ENCODE measurements around the gene EXOC8. TPM values are rescaled to one million over a fixed set of nuclear protein-coding genes. Genes with fewer than 3 reads are reported as not detected.

The EXOC8 gene
- total RNA-seq, 1 experiment from 2014 or later, result 12.7 TPM

DNA sequence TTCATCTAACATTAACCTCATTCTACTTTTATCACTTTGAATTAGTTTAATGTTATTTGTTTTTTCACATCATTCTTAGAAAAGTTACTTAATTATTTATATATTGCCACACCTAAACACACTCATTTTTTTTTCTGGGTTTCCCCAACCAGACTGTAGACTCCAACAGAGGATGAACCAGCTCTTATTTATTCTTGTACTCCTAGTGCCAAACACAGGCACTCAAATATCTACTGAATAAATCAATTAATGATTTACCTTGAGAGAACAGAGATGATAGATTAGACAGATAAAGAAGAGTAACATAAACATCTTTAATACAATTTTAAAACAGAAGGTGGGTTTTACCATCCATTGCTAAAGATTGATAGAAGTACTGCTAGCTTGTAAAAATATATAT, 48.8 kb upstream of the EXOC8 start:
- Histone ChIP-seq H3K36me3 (ENCODE audit: control insufficient read depth in 1 of 2, insufficient read depth in 2 of 2, low read length in 2 of 2) (no peaks in the 10 kb centered on the region; a peak in 1 of 4 replicates), H3K9me2 (ENCODE audit: insufficient read depth) (no peaks in the 10 kb centered on the region), H3K27ac (ENCODE audit: low read depth, low read length) (no peak overlapping the region), H3K4me3 (replicated peaks in 1 of 2; ENCODE audit: low read depth in 1 of 2, low read length in 2 of 2) (no peak overlapping the region), H4K20me1 (ENCODE audit: insufficient read depth) (peaks cover 28% of the 10 kb centered on the region), H3K9me3 (ENCODE audit: control insufficient read depth in 1 of 2, insufficient read depth in 1 of 2, low read depth in 1 of 2, low read length in 2 of 2) (no peaks in the 10 kb centered on the region), H2AFZ (ENCODE audit: low read depth, low read length, poor library complexity, severe bottlenecking) (no peak overlapping the region), H3K79me2 (ENCODE audit: insufficient read depth, low read length) (peaks cover 98% of the 10 kb centered on the region), H3K4me1 (ENCODE audit: control insufficient read depth in 1 of 2, insufficient read depth in 2 of 2, low read length in 2 of 2) (peaks cover 23 to 56% of the 10 kb centered on the region in 2 experiments), H3K4me2 (ENCODE audit: low read length) (no peak overlapping the region), H3K27me3 (ENCODE audit: insufficient read depth, low read length) (no peaks in the 10 kb centered on the region), H3K9ac (ENCODE audit: low read length) (no peak overlapping the region)
- intact Hi-C loops (cut with micrococcal nuclease), result no loop called here
- TF ChIP-seq CBX3 (IDR thresholded peaks at IDR 0.05; ENCODE audit: low read depth), result no peak
- no peak for TF ChIP-seq ZBTB33 (IDR thresholded peaks at IDR 0.05; ENCODE audit: extremely low read depth, insufficient replicate concordance, low read length)
- TF ChIP-seq, protein P1, sequence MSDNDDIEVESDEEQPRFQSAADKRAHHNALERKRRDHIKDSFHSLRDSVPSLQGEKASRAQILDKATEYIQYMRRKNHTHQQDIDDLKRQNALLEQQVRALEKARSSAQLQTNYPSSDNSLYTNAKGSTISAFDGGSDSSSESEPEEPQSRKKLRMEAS (IDR thresholded peaks at IDR 0.05), result no peak
- no peak for TF ChIP-seq SP1 (IDR thresholded peaks at IDR 0.05; ENCODE audit: low read depth)
- no peak for TF ChIP-seq ELF1 (IDR thresholded peaks at IDR 0.05; ENCODE audit: borderline replicate concordance, low read depth)
- no peak for TF ChIP-seq EZH2 (IDR thresholded peaks at IDR 0.05)
- no peak for TF ChIP-seq SIN3A (IDR thresholded peaks at IDR 0.05; ENCODE audit: low read depth)
- no peak for TF ChIP-seq FOSL1 (IDR thresholded peaks at IDR 0.05; ENCODE audit: low read depth)
- TF ChIP-seq POLR2A (IDR thresholded peaks at IDR 0.05; ENCODE audit: borderline replicate concordance, extremely low read depth, insufficient read depth, insufficient read length), result no peak
- no peak for TF ChIP-seq ZFX (IDR thresholded peaks at IDR 0.05)
- TF ChIP-seq POLR2AphosphoS5 (IDR thresholded peaks at IDR 0.05; ENCODE audit: low read depth, low read length), result no peak
- no peak for TF ChIP-seq EZH2phosphoT487 (IDR thresholded peaks at IDR 0.05; ENCODE audit: borderline replicate concordance)
- no peak for TF ChIP-seq CEBPB (IDR thresholded peaks at IDR 0.05; ENCODE audit: low read depth)
- no peak for TF ChIP-seq YY1 (IDR thresholded peaks at IDR 0.05; ENCODE audit: extremely low read depth, insufficient replicate concordance, low read depth, low read length)
- no peak for TF ChIP-seq EGR1 (IDR thresholded peaks at IDR 0.05; ENCODE audit: low read depth)
- TF ChIP-seq ATF3 (IDR thresholded peaks at IDR 0.05), result no peak
- no peak for TF ChIP-seq RAD21 (IDR thresholded peaks at IDR 0.05; ENCODE audit: low read depth)
- no peak for TF ChIP-seq ZNF274 (IDR thresholded peaks at IDR 0.05; ENCODE audit: low read depth, low read length)
- TF ChIP-seq CTCF (IDR thresholded peaks at IDR 0.05 in 2 of 3, conservative IDR thresholded peaks at IDR 0.05 in 1 of 3; ENCODE audit: borderline replicate concordance in 1 of 3, insufficient read depth in 1 of 3, low read depth in 2 of 3, low read length in 2 of 3), result no peak
- no peak for TF ChIP-seq REST (IDR thresholded peaks at IDR 0.05; ENCODE audit: low read depth)
- ATAC-seq, result no peak
- RAD21 ChIA-PET (ENCODE audit: low non-redundant PET in 1 of 2, low total read pairs in 2 of 2, uncharacterized antibody in 2 of 2, unreplicated experiment in 2 of 2), result no interaction called here
- BruUV-seq (replicated peaks), result no TSS peak
- POLR2A ChIA-PET, result no interaction called here
- CTCF ChIA-PET, result no interaction called here
- DNase-seq (ENCODE audit: low read depth, low spot score), result no peak

All from HCT116 (cell line).